ENCODE results near the gene FCER2. TPM values are rescaled to one million over a fixed set of nuclear protein-coding genes. Genes with fewer than 3 reads are reported as not detected.

Gene FCER2
- total RNA-seq, 1 experiment from 2014 or later = not detected

DNA sequence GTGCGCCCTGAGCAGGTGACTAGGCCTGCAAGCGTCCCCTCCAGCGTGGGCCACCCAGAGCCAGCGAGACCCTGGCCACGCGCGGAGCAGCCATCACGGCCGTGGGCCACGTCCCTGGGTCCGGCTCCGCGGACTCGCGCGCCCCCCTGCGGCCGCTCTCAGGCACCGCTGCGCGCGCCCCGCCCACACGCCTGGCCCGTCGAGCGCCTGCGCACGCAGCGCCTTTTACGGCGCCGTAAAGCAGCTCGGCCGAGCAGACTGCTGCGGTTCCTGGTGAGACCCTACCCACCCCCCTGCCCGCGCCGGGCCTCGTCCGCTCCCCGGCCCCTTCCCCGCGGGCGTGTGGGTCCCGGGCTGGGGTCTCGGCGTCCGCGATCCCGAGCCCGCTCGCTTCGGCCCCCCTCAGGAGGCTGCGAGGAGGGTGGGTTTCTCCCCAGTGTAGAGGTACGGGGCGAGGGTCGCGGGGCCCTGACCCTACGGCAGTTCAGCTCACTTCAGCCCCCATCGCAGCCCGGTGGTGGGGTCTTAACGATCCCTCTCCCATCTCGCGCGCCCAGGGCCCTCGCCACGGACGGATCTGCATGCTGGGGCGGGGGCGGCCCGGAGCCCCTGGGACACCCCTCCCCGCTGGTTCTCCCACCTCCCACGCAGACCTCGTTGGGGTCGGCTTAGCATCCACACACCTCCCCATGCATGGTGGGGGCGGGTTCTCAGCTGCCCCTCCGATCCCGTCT is 21.2 kb downstream of the FCER2 start, which contains the start of gene TRAPPC5:
TSS of gene TRAPPC5 (plus strand) at position 228 of the 734 bp plus-strand sequence. CDS start 1,421 bp downstream, outside the sequence.
- Histone ChIP-seq H3K4me3 (ENCODE audit: insufficient read depth, low read depth, low read length) (peak within 1 kb of the TSS; percentile 92), H3K36me3 (replicated peaks; ENCODE audit: control insufficient read depth, insufficient read depth, low read length) (peaks cover 5% of the 10 kb centered on the region), H3K27me3 (ENCODE audit: control insufficient read depth, insufficient read depth, low read length) (peaks cover 7% of the 10 kb centered on the region; the same call in 1 of the 2 replicates)
- peak; percentile 98 for DNase-seq

DNA sequence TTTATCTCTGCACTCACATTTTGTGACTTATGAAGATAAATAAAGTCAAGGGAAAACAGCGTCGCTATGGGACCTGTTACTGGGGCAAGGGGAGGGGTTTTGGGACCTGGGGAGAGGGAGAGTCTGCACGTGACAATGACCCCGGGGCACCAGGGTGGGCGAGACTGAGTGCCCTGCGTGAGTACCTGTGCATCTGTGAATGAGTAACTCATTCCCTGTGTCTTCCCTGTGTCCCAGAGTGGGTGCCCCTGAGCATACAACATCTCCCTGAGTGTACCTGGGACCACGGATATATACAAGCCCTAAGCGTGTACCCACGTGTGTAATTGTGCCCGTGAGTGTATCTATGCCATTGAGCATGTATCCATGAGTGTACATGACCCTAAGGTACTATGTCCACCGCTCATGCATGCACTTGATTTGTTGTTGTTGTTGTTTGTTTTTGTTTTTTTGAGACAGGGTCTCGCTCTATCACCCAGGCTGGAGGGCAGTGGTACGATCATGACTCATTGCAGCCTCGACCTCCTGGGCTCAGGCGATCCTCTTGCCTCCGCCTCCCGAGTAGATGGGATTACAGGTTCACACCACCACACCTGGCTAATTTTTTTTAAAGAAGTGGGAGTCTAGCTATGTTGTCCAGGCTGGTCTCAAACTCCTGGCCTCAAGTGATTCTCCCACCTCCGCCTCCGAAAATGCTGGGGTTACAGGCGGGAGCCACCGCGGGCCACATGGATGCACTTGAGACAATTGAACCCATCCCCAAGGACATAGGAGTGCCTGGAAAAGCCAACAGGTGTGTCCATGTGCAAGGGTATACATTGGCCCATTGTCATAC is 21.9 kb downstream of the FCER2 start:
- Histone ChIP-seq H3K27me3 (ENCODE audit: control insufficient read depth, insufficient read depth, low read length) (peaks cover 7% of the 10 kb centered on the region; the same call in 1 of the 2 replicates), H3K4me3 (ENCODE audit: insufficient read depth, low read depth, low read length) (peak overlapping the region; percentile 18; the same call in 1 of the 2 replicates), H3K36me3 (replicated peaks; ENCODE audit: control insufficient read depth, insufficient read depth, low read length) (peaks cover 5% of the 10 kb centered on the region)
- no peak for DNase-seq

DNA sequence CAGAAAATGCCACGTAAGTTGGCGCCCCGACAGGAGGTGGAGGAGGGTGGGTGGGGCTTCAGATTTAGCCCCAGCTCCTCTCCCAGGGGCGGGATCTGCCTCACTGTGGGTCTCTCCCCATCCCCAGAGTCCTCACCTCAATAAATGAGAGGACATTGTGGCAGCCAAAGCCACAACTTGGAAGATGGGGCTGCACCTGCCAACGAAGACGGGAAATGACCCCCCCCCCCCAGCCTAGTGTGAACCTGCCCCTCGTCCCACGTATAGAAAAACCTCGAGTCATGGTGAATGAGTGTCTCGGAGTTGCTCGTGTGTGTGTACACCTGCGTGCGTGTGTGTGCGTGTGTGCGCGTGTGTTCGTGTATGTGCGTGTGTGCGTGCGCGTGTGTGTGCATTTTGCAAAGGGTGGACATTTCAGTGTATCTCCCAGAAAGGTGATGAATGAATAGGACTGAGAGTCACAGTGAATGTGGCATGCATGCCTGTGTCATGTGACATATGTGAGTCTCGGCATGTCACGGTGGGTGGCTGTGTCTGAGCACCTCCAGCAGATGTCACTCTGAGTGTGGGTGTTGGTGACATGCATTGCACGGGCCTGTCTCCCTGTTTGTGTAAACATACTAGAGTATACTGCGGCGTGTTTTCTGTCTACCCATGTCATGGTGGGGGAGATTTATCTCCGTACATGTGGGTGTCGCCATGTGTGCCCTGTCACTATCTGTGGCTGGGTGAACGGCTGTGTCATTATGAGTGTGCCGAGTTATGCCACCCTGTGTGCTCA is 22.8 kb downstream of the FCER2 start:
- no peak for DNase-seq
- H3K4me3 ChIP-seq (ENCODE audit: insufficient read depth, low read depth, low read length) = no peak overlapping the region
- peaks cover 5% of the 10 kb centered on the region for H3K36me3 ChIP-seq (replicated peaks; ENCODE audit: control insufficient read depth, insufficient read depth, low read length)
- H3K27me3 ChIP-seq (ENCODE audit: control insufficient read depth, insufficient read depth, low read length) = peaks cover 7% of the 10 kb centered on the region; the same call in 1 of the 2 replicates

DNA sequence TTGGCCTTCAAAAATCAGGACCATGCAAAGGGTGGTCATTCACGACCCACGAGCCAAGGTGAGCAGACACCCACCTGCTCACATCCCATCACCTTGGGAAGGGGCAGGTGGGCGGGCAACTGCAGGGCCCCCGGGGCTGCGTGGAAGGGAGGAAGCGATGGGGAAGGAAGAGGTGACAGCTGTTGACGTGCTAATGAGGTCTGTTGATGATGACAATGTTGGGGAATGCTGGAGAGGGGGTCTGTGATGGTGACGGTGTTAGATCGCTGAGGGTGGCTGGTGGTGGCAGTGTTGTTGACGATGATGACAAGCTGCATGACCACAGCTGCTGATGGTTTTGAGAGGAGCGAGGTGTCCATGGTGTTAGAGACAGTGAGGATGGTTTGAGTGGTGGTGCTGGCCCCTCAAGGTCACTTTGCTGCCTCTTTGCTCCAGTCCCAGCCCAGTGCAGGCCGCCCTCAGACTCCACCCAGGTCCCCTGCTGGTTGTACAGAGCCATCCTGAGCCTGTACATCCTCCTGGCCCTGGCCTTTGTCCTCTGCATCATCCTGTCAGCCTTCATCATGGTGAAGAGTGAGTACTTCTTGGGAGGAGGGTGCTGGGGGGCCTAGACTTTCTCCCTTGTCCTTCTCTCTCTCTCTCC is 24.1 kb downstream of the FCER2 start:
- peaks cover 7% of the 10 kb centered on the region; the same call in 1 of the 2 replicates for H3K27me3 ChIP-seq (ENCODE audit: control insufficient read depth, insufficient read depth, low read length)
- no peak overlapping the region; the same call in 1 of the 2 replicates for H3K4me3 ChIP-seq (ENCODE audit: insufficient read depth, low read depth, low read length)
- H3K36me3 ChIP-seq (replicated peaks; ENCODE audit: control insufficient read depth, insufficient read depth, low read length) = peaks cover 2% of the 10 kb centered on the region; the same call in 1 of the 2 replicates
- no peak for DNase-seq

DNA sequence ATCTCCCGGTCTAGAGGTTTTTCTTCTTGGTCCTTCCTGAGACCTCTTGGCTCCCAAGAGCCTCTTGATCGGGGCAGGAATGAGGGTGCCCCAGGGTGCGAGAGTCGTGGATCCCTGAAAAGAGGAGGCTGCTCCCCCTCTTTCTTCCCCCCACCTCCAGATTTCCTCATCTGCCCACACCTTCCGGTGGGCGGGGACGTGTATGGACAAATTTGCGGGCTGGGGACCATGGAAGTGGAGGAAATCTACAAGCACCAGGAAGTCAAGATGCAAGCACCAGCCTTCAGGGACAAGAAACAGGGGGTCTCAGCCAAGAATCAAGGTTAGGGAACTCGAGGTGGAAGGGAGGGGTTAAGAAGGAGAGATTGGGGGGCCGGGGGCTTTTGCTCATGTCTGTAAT is 25.1 kb downstream of the FCER2 start, which contains the start of gene MCEMP1:
TSS of gene MCEMP1 (plus strand) at position 237 of the 400 bp plus-strand sequence. CDS start at position 268, 31 bp downstream.
- Histone ChIP-seq H3K4me3 (ENCODE audit: insufficient read depth, low read depth, low read length) (no peak within 1 kb of the TSS), H3K27me3 (ENCODE audit: control insufficient read depth, insufficient read depth, low read length) (peaks cover 12% of the 10 kb centered on the region), H3K36me3 (replicated peaks; ENCODE audit: control insufficient read depth, insufficient read depth, low read length) (no peaks in the 10 kb centered on the region)
- no peak for DNase-seq

DNA sequence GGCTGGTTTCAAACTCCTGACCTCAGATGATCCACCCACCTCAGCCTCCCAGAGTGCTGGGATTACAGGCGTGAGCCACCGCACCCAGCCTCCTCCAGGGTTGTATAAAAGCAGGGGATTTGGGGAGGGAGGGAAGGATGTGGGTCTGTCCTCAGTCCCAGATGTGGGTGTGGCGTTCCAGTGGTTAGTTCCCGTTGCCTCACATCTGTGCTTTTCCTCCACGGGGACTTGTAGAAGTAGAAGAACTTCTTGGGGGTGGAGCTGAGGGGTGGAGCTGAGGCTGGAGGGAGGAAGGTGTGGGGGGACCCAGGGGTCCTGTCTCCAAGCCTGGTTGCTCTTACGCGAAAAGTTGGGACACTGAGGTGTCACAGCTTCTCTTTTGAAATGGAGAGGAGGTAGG is 25.6 kb downstream of the FCER2 start:
- H3K36me3 ChIP-seq (replicated peaks; ENCODE audit: control insufficient read depth, insufficient read depth, low read length) = no peaks in the 10 kb centered on the region
- H3K27me3 ChIP-seq (ENCODE audit: control insufficient read depth, insufficient read depth, low read length) = peaks cover 12% of the 10 kb centered on the region
- no peak overlapping the region for H3K4me3 ChIP-seq (ENCODE audit: insufficient read depth, low read depth, low read length)
- no peak for DNase-seq

DNA sequence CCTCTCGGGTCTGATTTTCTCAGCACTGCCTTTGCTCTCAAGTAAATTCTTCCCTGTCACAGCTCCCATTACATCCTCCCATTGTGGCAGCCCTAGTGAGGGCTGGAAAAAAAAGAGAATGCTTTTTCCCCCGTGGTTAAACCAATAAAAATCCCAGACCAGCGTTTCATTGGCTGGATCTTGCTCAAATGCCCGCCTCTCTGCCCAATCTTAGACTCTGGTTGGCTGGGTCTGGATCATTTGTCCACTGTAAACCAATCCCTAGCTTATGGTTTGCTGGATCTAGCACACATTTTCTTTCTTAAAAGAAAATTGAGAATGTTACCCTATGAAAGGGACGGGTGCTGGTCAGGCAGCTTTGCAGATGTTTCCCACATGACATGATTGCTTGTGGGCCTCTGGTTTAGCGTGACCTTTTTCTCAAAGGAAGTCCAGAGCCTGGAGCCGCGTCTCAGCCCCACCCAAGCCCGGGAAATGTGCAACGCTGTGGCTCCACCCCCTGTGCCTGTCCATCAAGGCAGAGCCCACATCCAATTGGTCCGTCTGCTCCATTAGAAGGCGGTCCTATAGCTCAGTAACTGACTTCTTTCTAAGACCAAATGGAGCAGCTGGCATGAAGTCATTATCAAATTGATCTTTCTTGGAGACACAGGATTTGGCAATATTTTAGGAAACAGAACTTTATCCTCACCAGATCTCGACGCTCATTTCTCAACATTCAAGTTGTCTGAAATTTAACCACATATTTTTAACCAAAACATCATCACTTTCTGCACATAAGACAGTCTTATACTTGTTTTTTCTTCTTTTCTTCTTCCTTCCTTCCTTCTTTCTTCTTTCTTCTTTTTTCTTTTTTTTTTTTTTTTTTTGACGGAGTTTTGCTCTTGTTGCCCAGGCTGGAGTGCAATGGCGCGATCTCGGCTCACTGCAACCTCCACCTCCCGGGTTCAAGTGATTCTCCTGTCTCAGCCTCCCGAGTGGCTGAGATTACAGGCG is 27.6 kb downstream of the FCER2 start:
- no peaks in the 10 kb centered on the region for H3K36me3 ChIP-seq (replicated peaks; ENCODE audit: control insufficient read depth, insufficient read depth, low read length)
- peaks cover 23% of the 10 kb centered on the region for H3K27me3 ChIP-seq (ENCODE audit: control insufficient read depth, insufficient read depth, low read length)
- no peak overlapping the region for H3K4me3 ChIP-seq (ENCODE audit: insufficient read depth, low read depth, low read length)
- peak; percentile 92 for DNase-seq

DNA sequence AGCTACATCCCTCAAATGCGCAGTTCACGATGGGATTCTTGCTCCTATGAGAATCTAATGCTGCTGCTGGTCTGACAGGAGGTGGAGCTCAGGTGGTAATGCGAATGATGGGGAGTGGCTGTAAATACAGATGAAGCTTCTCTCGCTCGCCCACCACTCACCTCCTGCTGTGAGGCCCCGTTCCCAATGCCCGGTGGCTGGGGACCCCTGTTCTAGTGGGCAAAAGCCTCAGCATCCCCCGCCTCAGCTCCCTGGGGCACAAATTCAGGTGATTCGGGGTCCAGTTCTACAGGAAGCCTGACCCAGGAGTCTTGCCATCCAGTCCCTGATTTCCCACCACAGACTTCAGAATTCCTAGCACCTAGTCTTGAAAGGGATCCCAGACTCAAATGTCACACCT is 29.4 kb downstream of the FCER2 start:
- no peak for DNase-seq
- Histone ChIP-seq H3K4me3 (ENCODE audit: insufficient read depth, low read depth, low read length) (no peak overlapping the region), H3K27me3 (ENCODE audit: control insufficient read depth, insufficient read depth, low read length) (peaks cover 26% of the 10 kb centered on the region), H3K36me3 (replicated peaks; ENCODE audit: control insufficient read depth, insufficient read depth, low read length) (no peaks in the 10 kb centered on the region)

DNA sequence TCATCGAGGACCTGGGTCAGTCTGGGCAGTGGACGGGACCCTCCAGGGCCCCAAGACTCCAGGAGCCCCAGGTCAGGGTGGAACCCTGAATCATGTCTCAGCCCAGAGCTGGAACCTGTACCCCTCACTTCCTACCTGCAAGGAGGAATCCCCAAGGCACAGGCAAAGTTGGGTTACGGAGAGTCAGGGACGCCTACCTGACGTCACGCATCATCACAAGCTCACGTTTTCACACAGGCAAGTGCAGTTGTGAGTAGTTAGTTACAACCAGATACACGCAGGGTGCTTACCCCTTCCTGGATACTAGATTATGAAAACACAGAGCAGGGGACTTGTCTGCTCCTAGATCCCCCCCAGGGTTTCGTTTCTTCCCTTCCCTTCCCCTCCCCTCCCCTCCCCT is 31.1 kb downstream of the FCER2 start:
- DNase-seq = no peak
- Histone ChIP-seq H3K36me3 (replicated peaks; ENCODE audit: control insufficient read depth, insufficient read depth, low read length) (no peaks in the 10 kb centered on the region), H3K4me3 (ENCODE audit: insufficient read depth, low read depth, low read length) (peak overlapping the region; percentile 55), H3K27me3 (ENCODE audit: control insufficient read depth, insufficient read depth, low read length) (peaks cover 26% of the 10 kb centered on the region)

DNA sequence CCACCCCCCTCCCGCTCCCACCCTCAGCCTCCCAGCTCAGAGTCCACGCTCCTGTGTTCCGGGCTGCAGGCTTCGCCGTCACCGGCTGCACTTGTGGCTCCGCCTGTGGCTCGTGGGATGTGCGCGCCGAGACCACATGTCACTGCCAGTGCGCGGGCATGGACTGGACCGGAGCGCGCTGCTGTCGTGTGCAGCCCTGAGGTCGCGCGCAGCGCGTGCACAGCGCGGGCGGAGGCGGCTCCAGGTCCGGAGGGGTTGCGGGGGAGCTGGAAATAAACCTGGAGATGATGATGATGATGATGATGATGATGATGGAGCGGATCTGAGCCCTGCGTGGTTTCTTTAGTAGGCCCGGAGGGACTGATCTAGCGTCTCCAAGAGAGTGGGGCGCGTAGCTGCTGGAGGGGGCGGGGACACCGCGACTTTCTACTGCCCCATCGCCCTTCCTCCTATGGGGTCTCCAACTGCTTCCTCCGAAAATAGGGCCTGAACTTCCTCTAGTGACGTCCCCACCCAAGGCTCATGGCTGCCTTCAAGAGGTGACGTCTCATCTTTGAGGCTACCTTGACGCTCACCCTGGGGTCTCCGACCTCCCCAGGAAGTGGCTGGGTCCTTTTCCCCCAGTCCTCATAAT is 31.7 kb downstream of the FCER2 start:
- peaks cover 26% of the 10 kb centered on the region for H3K27me3 ChIP-seq (ENCODE audit: control insufficient read depth, insufficient read depth, low read length)

DNA sequence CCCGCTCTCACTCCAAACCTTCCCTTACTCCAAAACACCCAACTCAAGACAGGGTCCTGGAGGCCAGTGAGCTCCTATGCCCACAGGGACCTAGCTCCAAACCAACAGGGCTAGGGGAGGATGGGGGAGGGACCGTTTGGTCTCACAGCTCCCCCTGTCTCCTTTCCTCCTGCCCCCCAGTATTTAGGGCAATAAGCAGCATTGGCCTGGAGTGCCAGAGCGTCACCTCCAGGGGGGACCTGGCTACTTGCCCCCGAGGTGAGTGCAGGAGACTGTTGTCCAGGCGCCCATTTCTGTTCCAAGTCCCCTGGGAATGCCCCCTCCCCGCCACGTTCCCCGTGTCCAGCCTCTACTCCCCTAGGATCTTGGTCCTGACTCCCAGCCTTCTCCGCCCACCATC is 32.3 kb downstream of the FCER2 start:
- H3K36me3 ChIP-seq (replicated peaks; ENCODE audit: control insufficient read depth, insufficient read depth, low read length) = no peaks in the 10 kb centered on the region
- H3K27me3 ChIP-seq (ENCODE audit: control insufficient read depth, insufficient read depth, low read length) = peaks cover 26% of the 10 kb centered on the region
- peak; percentile 65 for DNase-seq
- H3K4me3 ChIP-seq (ENCODE audit: insufficient read depth, low read depth, low read length) = peak overlapping the region; percentile 55; the same call in 1 of the 2 replicates

More for the DNA sequence above, 31.7 kb downstream of the FCER2 start:
- peak; percentile 80 for DNase-seq
- no peaks in the 10 kb centered on the region for H3K36me3 ChIP-seq (replicated peaks; ENCODE audit: control insufficient read depth, insufficient read depth, low read length)
- peak overlapping the region; percentile 55 for H3K4me3 ChIP-seq (ENCODE audit: insufficient read depth, low read depth, low read length)

DNA sequence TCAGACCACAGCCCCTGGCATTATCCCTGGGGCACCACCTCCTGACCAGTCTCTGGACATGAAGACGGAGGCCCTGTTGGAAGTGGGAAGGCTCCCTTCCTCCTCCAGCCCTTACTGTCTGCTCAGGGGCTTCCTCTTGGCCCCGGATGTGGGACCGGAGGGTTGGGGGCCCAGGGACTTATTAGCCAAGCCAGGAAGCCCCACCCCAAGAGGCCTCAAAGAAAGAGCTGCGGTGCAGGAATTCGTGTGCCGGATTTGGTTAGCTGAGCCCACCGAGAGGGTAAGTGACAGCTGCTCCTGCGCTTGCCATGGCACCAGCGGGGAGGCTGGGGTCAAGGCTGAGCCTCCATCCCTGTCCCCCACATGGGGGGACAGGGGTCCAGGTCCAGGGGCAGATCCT is 33.1 kb downstream of the FCER2 start, which contains the start of gene RETN:
TSS of gene RETN (plus strand) at position 208 of the 400 bp plus-strand sequence. CDS start 278 bp downstream, outside the sequence.
- Histone ChIP-seq H3K36me3 (replicated peaks; ENCODE audit: control insufficient read depth, insufficient read depth, low read length) (no peaks in the 10 kb centered on the region), H3K27me3 (ENCODE audit: control insufficient read depth, insufficient read depth, low read length) (peaks cover 26% of the 10 kb centered on the region), H3K4me3 (ENCODE audit: insufficient read depth, low read depth, low read length) (peak within 1 kb of the TSS; percentile 55; the same call in 1 of the 2 replicates)
- DNase-seq = no peak

All from H7 (cell line).